SH-SY5Y (cell line): ENCODE measurements around the gene TMEM176A.

Experiments used
- GATA2 ChIP-seq: IDR thresholded peaks from 2 replicates; pipeline ENCODE4 v1.6.1; 2011; ENCODE audit warnings: mild to moderate bottlenecking, low read depth, low read length
- GATA3 ChIP-seq: IDR thresholded peaks from 2 replicates; pipeline ENCODE4 v1.6.1; 2011; ENCODE audit warnings: low read depth, mild to moderate bottlenecking, low read length, moderate library complexity

DNA sequence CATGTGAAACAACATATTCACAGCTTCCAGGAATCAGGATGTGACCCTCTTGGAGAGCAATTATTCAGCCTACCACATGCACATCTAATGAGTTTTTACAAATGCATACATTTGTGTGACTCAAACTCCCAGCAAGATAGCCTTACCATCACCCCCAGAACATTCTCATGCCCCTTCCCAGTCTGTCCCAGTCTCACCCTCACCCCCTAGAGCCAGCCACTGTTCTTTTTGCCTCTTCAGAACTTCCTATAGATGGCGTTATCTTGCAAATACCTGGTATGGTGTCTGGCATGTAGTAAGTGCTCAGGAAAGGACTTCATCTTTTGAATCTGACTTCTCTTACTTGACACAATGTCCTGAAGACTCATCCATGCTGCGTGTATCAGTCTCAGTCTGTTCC, 27.8 kb downstream of the TMEM176A start:
- TF ChIP-seq GATA2 (no peak), GATA3 (no peak)
